Progenitor cell of endocrine pancreas (in vitro differentiated cells): Measurements from ENCODE around the gene DNAJB6. TPM values are rescaled to one million over a fixed set of nuclear protein-coding genes. Genes with fewer than 3 reads are reported as not detected.

Experiments
- DNase-seq: peaks from one replicate; pipeline ENCODE4 v3.0.0; 2021; ENCODE audit warnings: low spot score; ENCODE audit not compliant: unreplicated experiment
- H3K27ac Mint-ChIP-seq: 2 replicates; pipeline ENCODE4 v1.8.0; 2021; ENCODE audit warnings: mild to moderate bottlenecking, moderate library complexity, mixed read lengths
- H3K27me3 Mint-ChIP-seq: 2 replicates; pipeline ENCODE4 v1.8.0; 2021; ENCODE audit warnings: mixed read lengths
- H3K36me3 Mint-ChIP-seq: 2 replicates; pipeline ENCODE4 v1.8.0; 2022; ENCODE audit warnings: mixed read lengths; ENCODE audit not compliant: insufficient read depth
- H3K4me1 Mint-ChIP-seq: 2 replicates; pipeline ENCODE4 v1.8.0; 2021; ENCODE audit warnings: low read depth, mixed read lengths
- H3K4me3 Mint-ChIP-seq: 2 replicates; pipeline ENCODE4 v1.8.0; 2021; ENCODE audit warnings: low read depth, mild to moderate bottlenecking, moderate library complexity, mixed read lengths
- H3K9me3 Mint-ChIP-seq: 2 replicates; pipeline ENCODE4 v1.8.0; 2021; ENCODE audit warnings: low read depth, mixed read lengths
- total RNA-seq: library from RNA; stranded (reverse); gene quantifications from 2 replicates; pipeline ENCODE4 v1.2.1, GENCODE V29; 2021
- TF ChIP-seq, protein P1 (sequence below): fragments of 200-600 bp; sonication (generic); IDR thresholded peaks from one replicate; pipeline ENCODE4 v1.5.0; 2021; ENCODE audit warnings: antibody characterized with exemption, mild to moderate bottlenecking; ENCODE audit not compliant: unreplicated experiment

The DNAJB6 gene
- total RNA-seq, 1 donor from 2014 or later, result 119 TPM

GRCh38 chr7:157433628-157434027, 96.8 kb downstream of the DNAJB6 start:
- peaks cover 3% of the 10 kb centered on the region for H3K4me1 Mint-ChIP-seq
- H3K36me3 Mint-ChIP-seq, result no peaks in the 10 kb centered on the region
- H3K9me3 Mint-ChIP-seq, result no peaks in the 10 kb centered on the region
- H3K27ac Mint-ChIP-seq, result no peak overlapping the region
- no peak overlapping the region for H3K4me3 Mint-ChIP-seq
- no peak for DNase-seq
- peaks cover 19% of the 10 kb centered on the region for H3K27me3 Mint-ChIP-seq
- TF ChIP-seq, protein P1, sequence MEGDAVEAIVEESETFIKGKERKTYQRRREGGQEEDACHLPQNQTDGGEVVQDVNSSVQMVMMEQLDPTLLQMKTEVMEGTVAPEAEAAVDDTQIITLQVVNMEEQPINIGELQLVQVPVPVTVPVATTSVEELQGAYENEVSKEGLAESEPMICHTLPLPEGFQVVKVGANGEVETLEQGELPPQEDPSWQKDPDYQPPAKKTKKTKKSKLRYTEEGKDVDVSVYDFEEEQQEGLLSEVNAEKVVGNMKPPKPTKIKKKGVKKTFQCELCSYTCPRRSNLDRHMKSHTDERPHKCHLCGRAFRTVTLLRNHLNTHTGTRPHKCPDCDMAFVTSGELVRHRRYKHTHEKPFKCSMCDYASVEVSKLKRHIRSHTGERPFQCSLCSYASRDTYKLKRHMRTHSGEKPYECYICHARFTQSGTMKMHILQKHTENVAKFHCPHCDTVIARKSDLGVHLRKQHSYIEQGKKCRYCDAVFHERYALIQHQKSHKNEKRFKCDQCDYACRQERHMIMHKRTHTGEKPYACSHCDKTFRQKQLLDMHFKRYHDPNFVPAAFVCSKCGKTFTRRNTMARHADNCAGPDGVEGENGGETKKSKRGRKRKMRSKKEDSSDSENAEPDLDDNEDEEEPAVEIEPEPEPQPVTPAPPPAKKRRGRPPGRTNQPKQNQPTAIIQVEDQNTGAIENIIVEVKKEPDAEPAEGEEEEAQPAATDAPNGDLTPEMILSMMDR, result no peak

GRCh38 chr7:157434231-157434630, 97.4 kb downstream of the DNAJB6 start:
- Mint-ChIP-seq H3K4me1 (peaks cover 3% of the 10 kb centered on the region), H3K36me3 (no peaks in the 10 kb centered on the region), H3K27me3 (peaks cover 19% of the 10 kb centered on the region), H3K4me3 (no peak overlapping the region), H3K27ac (no peak overlapping the region), H3K9me3 (no peaks in the 10 kb centered on the region)
- no peak for DNase-seq
- TF ChIP-seq, protein P1, result no peak

DNA sequence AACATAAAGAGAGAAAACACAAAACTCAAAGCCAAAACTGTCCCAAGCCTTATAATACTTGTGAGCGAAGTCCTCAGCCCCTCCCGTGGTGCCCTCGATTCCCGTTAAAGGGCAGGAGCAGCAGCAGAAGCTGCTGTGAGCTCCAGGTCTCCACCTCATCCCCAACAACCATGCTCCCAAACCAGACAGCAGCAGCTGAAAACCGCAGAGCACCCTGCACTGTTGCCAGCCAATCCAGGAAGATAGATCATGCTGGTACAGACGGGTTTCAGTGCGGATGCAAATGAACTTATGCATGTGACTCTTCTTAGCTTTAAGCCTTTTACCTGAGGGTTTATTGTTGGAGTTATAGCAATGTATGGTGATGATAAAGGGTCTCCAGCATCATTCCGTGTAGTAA, 97.9 kb downstream of the DNAJB6 start:
- no peaks in the 10 kb centered on the region for H3K36me3 Mint-ChIP-seq
- H3K9me3 Mint-ChIP-seq, result no peaks in the 10 kb centered on the region
- TF ChIP-seq, protein P1, result no peak
- H3K27me3 Mint-ChIP-seq, result peaks cover 19% of the 10 kb centered on the region
- no peak for DNase-seq
- no peak overlapping the region for H3K4me3 Mint-ChIP-seq
- H3K27ac Mint-ChIP-seq, result no peak overlapping the region
- H3K4me1 Mint-ChIP-seq, result peaks cover 3% of the 10 kb centered on the region

GRCh38 chr7:157436076-157436475, 99.3 kb downstream of the DNAJB6 start:
- Mint-ChIP-seq H3K4me1 (peaks cover 3% of the 10 kb centered on the region), H3K27me3 (peaks cover 25% of the 10 kb centered on the region), H3K4me3 (no peak overlapping the region), H3K9me3 (no peaks in the 10 kb centered on the region), H3K27ac (no peak overlapping the region), H3K36me3 (no peaks in the 10 kb centered on the region)
- TF ChIP-seq, protein P1, result no peak
- DNase-seq, result no peak

DNA sequence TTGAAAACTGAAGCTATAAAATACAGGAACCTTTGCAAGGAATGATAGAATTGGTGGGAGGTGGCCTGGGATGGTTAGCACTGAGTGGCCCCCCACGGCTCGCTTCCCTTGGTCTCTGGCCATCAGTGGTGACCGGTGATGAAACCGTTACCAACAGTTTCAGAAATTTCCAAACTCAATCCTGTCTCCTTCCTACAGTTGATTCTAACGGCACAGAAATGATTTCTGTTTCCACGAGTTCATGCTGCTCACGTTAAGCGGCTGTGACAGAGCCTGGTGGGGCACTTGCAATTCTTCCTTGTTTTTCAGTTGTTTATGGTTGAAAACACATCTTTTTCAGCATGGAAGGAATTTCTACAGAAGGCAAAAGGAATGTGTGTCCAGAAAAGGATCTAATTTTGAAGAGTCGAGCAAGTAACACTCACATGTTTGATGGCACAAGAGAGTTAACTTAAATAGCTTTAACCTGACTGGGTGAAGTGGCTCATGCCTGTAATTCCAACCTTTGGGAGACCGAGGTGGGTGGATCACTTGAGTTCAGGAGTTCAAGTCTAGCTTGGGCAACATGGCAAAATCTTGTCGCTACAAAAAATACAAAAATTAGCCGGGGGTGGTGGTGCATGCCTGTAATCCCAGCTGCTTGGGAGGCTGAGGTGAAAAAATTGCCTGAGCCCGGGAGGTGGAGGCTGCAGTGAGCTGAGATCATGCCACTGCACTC, 100.1 kb downstream of the DNAJB6 start:
- Mint-ChIP-seq H3K27ac (no peak overlapping the region), H3K36me3 (no peaks in the 10 kb centered on the region), H3K4me3 (no peak overlapping the region), H3K4me1 (peaks cover 3% of the 10 kb centered on the region), H3K9me3 (no peaks in the 10 kb centered on the region), H3K27me3 (peaks cover 25% of the 10 kb centered on the region)
- TF ChIP-seq, protein P1, result no peak
- DNase-seq, result no peak
